Measurements from ENCODE around the gene PPP2R2B.

Gene PPP2R2B

GRCh38 chr5:146652547-146652946, 226.0 kb downstream of the PPP2R2B start:
- no peak for ATAC-seq
- no peak for TF ChIP-seq CSRNP3 (CRISPR knock-in tag; IDR thresholded peaks at IDR 0.05)
- no peak for TF ChIP-seq ZNF8 (CRISPR knock-in tag; IDR thresholded peaks at IDR 0.05)
- TF ChIP-seq TSHZ2 (CRISPR knock-in tag; IDR thresholded peaks at IDR 0.05) = no peak
- TF ChIP-seq ZFP3 (CRISPR knock-in tag; IDR thresholded peaks at IDR 0.05) = no peak
- TF ChIP-seq ARNTL (CRISPR knock-in tag; IDR thresholded peaks at IDR 0.05; ENCODE audit: borderline replicate concordance, low read depth) = no peak
- TF ChIP-seq CREB5 (CRISPR knock-in tag; IDR thresholded peaks at IDR 0.05; ENCODE audit: low read depth) = no peak
- no peak for TF ChIP-seq ESRRG (CRISPR knock-in tag; IDR thresholded peaks at IDR 0.05)
- TF ChIP-seq POU6F1 (CRISPR knock-in tag; IDR thresholded peaks at IDR 0.05; ENCODE audit: borderline replicate concordance, low read depth) = no peak
- TF ChIP-seq ZC3H10 (CRISPR knock-in tag; IDR thresholded peaks at IDR 0.05) = no peak
- TF ChIP-seq RARB (CRISPR knock-in tag; IDR thresholded peaks at IDR 0.05) = no peak
- no peak for TF ChIP-seq ZNF565 (CRISPR knock-in tag; conservative IDR thresholded peaks at IDR 0.05; ENCODE audit: low read depth)
- no peak for TF ChIP-seq TCF4 (CRISPR knock-in tag; IDR thresholded peaks at IDR 0.05; ENCODE audit: borderline replicate concordance)
- no peak for TF ChIP-seq OSR1 (CRISPR knock-in tag; IDR thresholded peaks at IDR 0.05)
- TF ChIP-seq TOX (CRISPR knock-in tag; IDR thresholded peaks at IDR 0.05; ENCODE audit: borderline replicate concordance) = no peak
- no peak for TF ChIP-seq ISL1 (CRISPR knock-in tag; IDR thresholded peaks at IDR 0.05)
- TF ChIP-seq BACH2 (CRISPR knock-in tag; IDR thresholded peaks at IDR 0.05; ENCODE audit: borderline replicate concordance) = no peak
- no peak for TF ChIP-seq CSDC2 (CRISPR knock-in tag; IDR thresholded peaks at IDR 0.05)
- no peak for TF ChIP-seq PATZ1 (CRISPR knock-in tag; IDR thresholded peaks at IDR 0.05; ENCODE audit: borderline replicate concordance)
- no peak for TF ChIP-seq ZNF70 (CRISPR knock-in tag; IDR thresholded peaks at IDR 0.05)
- TF ChIP-seq PPARA (CRISPR knock-in tag; IDR thresholded peaks at IDR 0.05; ENCODE audit: borderline replicate concordance) = no peak

- peak; percentile 97 for ATAC-seq
- TF ChIP-seq POU6F1 (CRISPR knock-in tag; IDR thresholded peaks at IDR 0.05; ENCODE audit: borderline replicate concordance, low read depth) (peak; percentile 75; the same call in 1 of the 2 replicates), ZFP3 (CRISPR knock-in tag; IDR thresholded peaks at IDR 0.05) (peak; percentile 87), SNAI2 (CRISPR knock-in tag; IDR thresholded peaks at IDR 0.05) (peak; percentile 97), ZNF70 (CRISPR knock-in tag; IDR thresholded peaks at IDR 0.05) (no peak), TSHZ2 (CRISPR knock-in tag; IDR thresholded peaks at IDR 0.05) (peak; percentile 97), PPARA (CRISPR knock-in tag; IDR thresholded peaks at IDR 0.05; ENCODE audit: borderline replicate concordance) (no peak; the same call in 1 of the 2 replicates), ESRRG (CRISPR knock-in tag; IDR thresholded peaks at IDR 0.05) (no peak), BACH2 (CRISPR knock-in tag; IDR thresholded peaks at IDR 0.05; ENCODE audit: borderline replicate concordance) (no peak), CSDC2 (CRISPR knock-in tag; IDR thresholded peaks at IDR 0.05) (peak; percentile 91), PATZ1 (CRISPR knock-in tag; IDR thresholded peaks at IDR 0.05; ENCODE audit: borderline replicate concordance) (peak; percentile 36; the same call in 1 of the 2 replicates)
Measured at GRCh38 chr5:146647656-146648199, 230.8 kb downstream of the PPP2R2B start.

All from SK-N-SH treated with all-trans-retinoic acid at 6 μM for 48 hours (cell line).